GM21737 (cell line): ENCODE measurements around the gene CAPN3.

ENCODE experiments used
- ATAC-seq: cut with Tn5 transposase; IDR thresholded peaks from one replicate; pipeline ENCODE4 v1.9.1; 2021; ENCODE audit warnings: mild to moderate bottlenecking, moderate library complexity; ENCODE audit not compliant: unreplicated experiment

CAPN3 gene

GRCh38 chr15:42392309-42393024, 33.2 kb downstream of the CAPN3 start:
- ATAC-seq, result no peak

- no peak for ATAC-seq
Measured at GRCh38 chr15:42394106-42394505, 34.8 kb downstream of the CAPN3 start.

DNA sequence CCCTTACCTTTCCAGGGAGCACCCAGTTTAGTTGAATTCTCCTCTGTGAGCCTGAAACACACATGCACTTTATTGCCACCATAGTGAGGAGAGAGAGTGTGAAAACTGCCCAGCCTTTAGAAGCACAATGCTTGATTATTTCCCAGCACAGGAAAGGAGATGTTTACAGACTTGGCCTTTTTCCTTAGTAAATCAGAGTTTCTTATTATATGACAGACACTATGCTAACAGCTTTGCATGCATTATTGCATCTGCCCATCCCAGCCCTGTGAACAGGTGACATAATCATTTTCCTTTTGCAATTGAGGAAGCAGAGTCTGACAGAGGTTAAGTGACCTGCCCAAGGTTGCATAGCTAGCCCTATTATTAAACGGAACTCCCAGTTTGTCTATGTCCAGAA, 36.5 kb downstream of the CAPN3 start:
- no peak for ATAC-seq

DNA sequence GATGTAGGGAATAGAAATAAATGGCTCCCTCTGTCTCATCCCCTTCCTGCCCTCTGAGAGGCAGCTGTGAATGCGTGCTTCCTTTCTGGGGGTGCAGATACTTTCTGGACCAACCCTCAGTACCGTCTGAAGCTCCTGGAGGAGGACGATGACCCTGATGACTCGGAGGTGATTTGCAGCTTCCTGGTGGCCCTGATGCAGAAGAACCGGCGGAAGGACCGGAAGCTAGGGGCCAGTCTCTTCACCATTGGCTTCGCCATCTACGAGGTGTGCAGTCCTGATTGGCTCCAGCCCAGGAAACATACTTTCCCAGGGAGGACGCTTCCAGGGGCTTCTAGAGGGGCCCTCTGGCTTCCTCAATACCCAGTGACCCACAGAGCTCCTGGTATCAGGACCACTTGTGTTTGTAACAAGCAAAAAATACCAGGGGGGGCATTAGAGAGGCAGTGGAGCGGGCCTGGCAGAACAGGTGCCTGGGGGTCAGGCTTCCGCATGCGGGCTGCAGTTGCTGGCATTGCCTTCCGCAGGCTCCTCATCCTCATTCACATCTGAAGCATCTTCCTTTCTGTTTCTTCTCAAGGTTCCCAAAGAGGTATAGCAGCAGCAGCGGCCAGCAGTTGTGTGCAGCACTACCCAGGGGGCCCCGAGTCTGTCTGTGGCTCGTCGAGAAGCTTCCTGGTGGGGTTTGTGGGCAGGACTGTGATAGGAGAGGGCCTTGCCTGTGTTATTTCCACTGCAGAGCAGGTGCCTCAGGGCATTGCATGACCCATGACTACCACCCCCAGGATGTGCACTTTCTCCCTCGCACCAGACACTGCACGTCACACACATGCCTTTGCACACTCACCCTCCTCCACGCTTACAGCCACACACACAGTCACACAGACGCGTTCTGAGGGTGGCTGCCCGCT, 42.5 kb downstream of the CAPN3 start:
- no peak for ATAC-seq

DNA sequence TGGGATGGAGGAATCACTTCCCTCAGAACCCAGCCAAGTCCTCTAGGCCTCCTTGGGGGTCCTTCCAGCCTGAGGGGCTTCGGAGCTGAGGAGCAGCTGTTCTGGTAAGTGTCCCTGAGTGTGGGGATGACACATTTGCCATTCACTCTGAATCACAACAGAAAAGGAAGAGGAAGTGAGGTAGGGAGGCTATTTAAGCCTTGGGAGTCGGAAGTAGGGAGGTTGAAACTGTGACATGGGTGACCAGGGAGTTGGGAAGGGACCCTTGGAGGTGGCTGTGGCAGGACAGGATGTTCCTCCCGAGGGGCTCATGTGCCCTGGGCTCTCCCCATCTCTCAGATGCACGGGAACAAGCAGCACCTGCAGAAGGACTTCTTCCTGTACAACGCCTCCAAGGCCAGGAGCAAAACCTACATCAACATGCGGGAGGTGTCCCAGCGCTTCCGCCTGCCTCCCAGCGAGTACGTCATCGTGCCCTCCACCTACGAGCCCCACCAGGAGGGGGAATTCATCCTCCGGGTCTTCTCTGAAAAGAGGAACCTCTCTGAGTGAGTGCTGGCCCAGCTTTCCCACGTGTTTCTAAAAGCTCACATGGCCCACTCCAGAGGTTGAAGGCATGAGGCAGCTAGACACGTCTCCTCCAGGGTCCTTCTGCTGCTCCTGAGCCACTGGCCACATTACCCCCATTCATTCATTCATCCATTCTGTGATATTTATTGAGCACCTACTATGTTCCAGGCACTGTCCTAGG, 43.3 kb downstream of the CAPN3 start:
- ATAC-seq, result no peak

GRCh38 chr15:42403389-42403788, 44.1 kb downstream of the CAPN3 start:
- no peak for ATAC-seq

DNA sequence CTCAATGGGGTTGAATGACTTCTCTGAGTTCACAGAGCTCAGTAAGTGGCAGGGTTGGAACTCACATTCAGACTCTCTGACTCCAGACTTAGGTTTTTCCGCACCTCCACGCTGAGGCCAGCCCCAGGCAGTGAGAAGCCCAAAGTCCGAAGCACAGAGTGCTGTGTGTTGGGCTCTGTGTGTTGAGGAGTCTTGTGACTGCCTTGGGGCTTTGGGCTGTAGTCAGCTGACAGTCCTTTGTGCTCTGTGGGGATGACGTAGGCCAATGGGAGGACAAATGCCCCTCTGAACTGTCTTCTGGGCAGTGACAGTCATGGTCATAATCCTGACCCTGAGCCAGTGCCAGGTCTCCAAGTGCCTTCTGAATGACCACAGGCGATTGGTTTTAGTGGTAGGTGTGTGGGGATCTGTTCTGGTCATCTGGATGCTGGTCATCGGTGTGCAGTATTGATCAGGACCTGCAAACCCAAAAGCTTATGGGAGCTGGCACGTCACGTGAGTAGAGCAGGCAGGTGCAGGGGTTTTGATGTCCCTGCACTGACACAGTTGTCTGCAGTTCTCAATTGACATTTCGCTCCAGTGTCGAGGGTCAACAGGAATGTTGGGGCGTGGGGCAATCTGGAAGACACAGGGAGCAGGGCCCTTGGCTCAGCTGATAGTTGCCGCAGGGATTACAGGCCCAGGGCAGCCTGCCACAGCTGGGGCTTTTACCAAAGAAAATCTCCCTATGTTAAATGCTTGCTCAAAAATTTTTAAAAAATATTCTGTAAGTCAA, 45.3 kb downstream of the CAPN3 start:
- ATAC-seq, result no peak

DNA sequence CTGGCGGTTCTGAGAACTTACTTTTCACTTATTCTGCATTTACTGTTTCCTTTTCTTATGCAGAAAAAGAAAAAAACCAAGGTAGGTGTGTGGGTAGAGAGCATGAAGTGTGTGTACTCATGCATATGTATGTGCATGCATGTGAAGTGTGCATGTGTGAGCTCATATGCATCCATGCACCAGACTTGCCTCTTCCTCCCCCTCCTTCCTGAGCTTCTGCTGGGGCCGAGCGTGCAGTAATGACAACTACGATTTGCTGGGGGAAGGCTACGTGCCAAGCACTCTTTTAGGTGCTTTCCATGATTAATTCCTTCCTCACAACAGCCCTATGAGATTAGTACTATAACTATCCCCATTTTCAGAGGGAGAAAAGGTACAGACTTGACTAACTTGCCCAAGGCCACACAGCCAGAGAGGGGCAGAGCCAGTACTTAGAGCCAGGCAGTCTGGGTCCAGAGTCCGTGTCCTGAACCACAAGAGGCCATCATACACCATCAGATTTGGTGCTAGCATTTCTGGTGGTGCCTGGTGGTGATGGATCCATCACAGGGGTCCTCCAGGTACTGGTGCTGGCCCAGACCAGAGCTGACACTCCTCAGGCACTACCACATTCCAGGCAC, 46.7 kb downstream of the CAPN3 start:
- ATAC-seq, result no peak

DNA sequence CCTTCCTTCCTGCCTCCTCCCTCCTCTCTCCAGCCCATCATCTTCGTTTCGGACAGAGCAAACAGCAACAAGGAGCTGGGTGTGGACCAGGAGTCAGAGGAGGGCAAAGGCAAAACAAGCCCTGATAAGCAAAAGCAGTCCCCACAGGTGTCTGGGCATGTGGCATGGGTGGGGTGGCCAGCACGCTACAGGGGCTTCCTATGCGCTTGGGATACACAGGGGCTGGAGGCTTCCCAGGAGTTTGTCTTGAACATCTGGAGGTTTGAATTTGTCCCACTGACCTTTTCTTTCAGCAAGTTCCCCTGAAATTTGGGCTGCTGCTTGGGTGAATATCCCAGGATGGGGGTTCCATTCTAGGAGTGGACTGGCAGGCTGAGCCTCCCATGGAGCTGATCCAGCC, 48.9 kb downstream of the CAPN3 start:
- ATAC-seq, result no peak

- no peak for ATAC-seq
Measured at GRCh38 chr15:42409011-42409410, 49.7 kb downstream of the CAPN3 start.

GRCh38 chr15:42411884-42412283, 52.6 kb downstream of the CAPN3 start:
- no peak for ATAC-seq

DNA sequence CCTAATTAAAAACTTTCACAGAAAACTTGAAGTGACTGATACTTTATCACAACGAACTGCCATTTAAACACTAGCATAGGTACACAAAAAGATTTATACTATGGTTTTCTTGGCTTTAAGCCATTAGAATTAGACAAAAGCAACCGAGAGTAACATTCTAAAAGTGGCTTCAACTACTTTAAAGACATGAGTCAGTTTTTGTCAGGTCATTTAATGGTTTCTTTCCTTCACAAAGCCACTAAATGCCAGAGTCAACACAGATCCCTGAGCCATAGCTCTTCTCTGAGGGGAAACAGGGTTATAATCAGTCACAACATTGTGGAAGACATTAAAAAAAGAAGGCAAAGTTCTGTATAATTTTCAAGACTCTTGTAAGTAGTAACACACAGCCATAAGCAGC, 54.6 kb downstream of the CAPN3 start:
- no peak for ATAC-seq

DNA sequence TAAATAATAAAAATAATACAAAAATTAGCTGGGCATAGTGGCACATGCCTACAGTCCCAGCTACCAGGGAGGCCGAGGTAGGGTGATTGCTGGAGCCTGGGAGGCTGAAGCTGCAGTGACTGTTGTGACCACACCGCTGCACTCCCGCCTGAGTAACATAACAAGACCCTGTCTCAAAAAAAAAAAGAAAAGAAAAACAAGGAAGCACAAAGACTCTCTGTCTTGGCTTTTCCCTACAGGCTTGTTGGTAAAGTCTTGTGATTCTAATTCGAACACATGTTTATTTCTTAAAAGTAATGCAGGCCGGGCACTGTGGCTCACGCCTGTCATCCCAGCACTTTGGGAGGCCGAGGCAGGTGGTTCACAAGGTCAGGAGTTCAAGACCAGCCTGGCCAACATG, 60.1 kb downstream of the CAPN3 start:
- ATAC-seq, result no peak

- ATAC-seq, result no peak
Measured at GRCh38 chr15:42421376-42421775, 62.1 kb downstream of the CAPN3 start.

GRCh38 chr15:42427429-42428223, 68.3 kb downstream of the CAPN3 start:
- ATAC-seq, result no peak

DNA sequence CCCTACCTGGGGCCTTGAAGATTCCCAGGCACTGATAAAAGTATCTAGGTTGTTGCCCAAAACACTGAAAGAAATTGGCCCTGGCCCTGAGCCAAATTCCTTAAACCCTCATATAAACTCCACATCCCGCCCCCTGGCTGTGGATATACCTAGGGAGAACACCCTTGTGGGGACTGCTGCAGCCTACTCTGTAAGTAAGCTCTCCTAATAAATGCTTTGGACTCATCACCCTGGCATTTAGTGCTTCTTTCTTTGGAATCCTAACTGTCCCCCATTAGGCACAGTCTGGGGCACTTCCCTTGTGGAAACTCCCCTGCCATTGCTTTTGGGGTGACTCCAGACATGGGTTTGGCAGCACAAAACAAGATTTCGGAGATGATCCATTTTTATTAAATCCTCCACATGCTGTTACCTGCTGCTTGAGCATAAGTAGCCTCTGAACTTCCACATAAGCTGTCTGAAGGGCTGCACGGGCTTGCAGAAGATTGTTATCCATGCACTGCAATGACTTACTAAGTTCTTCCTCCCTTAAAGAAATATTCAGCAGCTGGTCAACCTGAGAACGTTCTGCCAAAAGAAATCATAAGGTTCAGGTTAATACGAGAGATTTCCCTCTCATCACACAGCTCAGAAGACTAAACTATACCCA, 85.2 kb downstream of the CAPN3 start:
- ATAC-seq, result no peak

DNA sequence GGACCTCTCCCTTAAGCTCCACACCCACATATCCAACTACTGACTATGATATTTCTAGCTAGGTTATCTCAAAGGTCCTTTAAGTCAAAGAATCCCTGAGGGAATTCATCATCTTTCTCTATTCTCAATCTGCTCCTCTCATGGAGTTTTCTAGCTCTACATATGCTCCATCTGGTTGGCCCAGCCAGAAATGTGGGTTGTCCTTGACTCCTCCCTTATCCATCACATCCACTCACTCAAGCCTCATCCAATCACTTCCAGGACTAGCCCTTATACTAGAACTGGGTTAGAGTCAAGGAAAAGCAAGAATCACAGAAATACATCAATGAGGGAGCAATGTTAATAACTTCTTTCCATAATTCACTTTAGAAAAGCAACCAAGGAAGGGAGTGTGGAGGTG, 86.2 kb downstream of the CAPN3 start:
- ATAC-seq, result no peak

GRCh38 chr15:42447599-42447998, 88.3 kb downstream of the CAPN3 start:
- no peak for ATAC-seq

- no peak for ATAC-seq
Measured at GRCh38 chr15:42448281-42448680, 89.0 kb downstream of the CAPN3 start.
